Measurements from ENCODE around the gene MFSD11.

The MFSD11 gene

DNA sequence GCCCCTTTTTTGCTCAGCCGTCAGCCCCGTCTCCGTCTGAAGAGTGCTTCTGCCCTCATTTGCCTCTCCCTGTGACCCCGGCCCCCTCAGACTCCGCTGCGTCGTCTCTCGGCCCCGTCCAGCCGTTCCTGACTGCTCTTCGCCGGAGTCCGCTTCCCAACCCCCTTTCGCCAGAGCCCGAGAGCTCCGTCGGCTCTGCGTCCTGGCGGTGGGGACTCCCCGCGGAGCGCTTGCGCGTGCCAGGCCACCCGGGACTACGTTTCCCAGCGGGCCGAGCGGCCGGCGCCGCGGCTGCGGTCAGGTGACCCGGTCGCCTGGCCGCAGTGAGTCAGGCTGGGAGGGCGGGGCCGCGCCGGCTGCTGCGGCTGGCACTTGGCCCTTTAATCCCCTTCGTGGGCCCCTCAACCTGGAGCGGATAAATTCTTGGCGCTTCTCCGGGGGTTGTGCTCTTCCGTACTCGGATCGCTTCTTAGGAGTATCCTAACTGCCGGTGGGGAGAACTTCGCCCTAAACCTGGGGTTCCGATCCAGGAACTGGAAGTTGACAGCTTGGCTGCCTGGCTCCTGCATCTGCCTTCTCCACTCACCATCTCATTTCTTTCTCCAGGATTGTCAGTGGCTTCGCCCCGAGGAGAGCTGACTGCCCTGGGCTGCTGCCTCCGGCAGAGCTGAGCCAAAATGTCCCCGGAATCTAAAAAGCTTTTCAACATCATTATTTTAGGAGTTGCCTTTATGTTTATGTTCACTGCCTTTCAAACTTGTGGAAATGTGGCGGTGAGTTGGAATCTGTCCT, at the start of gene MFSD11:
TSS of gene MFSD11 (plus strand) at position 444 of the 792 bp plus-strand sequence. CDS start at position 678, 234 bp downstream.
- TF ChIP-seq, protein P1, sequence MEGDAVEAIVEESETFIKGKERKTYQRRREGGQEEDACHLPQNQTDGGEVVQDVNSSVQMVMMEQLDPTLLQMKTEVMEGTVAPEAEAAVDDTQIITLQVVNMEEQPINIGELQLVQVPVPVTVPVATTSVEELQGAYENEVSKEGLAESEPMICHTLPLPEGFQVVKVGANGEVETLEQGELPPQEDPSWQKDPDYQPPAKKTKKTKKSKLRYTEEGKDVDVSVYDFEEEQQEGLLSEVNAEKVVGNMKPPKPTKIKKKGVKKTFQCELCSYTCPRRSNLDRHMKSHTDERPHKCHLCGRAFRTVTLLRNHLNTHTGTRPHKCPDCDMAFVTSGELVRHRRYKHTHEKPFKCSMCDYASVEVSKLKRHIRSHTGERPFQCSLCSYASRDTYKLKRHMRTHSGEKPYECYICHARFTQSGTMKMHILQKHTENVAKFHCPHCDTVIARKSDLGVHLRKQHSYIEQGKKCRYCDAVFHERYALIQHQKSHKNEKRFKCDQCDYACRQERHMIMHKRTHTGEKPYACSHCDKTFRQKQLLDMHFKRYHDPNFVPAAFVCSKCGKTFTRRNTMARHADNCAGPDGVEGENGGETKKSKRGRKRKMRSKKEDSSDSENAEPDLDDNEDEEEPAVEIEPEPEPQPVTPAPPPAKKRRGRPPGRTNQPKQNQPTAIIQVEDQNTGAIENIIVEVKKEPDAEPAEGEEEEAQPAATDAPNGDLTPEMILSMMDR (IDR thresholded peaks at IDR 0.05; ENCODE audit: extremely low read depth, insufficient read depth, missing control alignments) = no peak
- in situ Hi-C loops (cut with MboI; ENCODE audit: low pct_unique_long_range_greater_than_20kb, low sequenced_read_pairs, unreplicated experiment) = no loop called here
- DNase-seq (ENCODE audit: low spot score) = peak; percentile 96

DNA sequence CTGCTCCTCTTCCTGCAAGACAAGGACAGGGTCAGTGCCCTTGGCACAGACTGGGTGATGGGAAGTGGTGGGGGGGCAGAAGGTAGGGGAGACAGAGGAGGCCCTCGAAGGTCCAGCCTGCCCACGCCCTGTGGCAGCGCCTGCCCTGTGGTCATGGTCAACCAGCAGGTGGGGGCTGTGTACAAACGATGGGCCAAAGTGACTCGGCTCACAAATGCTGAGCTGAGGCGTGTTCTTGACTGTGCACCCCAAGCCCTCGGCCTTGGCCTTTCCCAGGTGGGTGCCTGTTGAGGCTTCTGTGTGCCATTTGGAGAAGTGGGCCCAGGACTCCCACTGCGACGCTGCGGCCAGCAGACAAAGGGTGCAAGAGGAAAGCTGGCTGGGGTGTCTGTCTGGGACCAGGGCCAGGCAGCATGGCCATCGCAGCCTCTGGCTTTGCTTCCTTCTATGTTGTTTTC, 49.7 kb upstream of the MFSD11 start:
- TF ChIP-seq, protein P1 (IDR thresholded peaks at IDR 0.05; ENCODE audit: extremely low read depth, insufficient read depth, missing control alignments) = no peak
- in situ Hi-C loops (cut with MboI; ENCODE audit: low pct_unique_long_range_greater_than_20kb, low sequenced_read_pairs, unreplicated experiment) = loop anchor here (10.0 kb wide), 1 partner anchor 163 kb away; no protein-coding TSS in a partner anchor
- DNase-seq (ENCODE audit: low spot score) = no peak

DNA sequence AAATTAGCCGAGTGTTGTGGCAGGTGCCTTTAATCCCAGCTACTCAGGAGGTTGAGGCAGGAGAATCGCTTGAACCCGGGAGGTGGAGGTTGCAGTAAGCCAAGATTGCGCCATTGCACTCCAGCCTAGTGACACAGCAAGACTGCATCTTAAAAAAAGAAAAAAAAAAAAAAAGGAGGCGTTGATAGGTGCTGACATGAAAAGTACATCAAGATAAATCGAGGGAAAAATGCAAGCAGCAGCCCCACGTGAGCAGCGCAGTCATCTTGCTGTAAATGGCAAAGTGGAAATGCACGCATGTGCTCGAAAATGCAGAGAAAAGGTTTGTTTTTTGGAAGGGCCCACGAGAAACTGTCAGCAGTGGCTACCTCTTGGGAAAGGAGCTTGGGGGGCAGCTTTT, 48.1 kb upstream of the MFSD11 start:
- DNase-seq (ENCODE audit: low spot score) = no peak
- in situ Hi-C loops (cut with MboI; ENCODE audit: low pct_unique_long_range_greater_than_20kb, low sequenced_read_pairs, unreplicated experiment) = loop anchor here (10.0 kb wide), 1 partner anchor 165 kb away; no protein-coding TSS in a partner anchor
- TF ChIP-seq, protein P1 (IDR thresholded peaks at IDR 0.05; ENCODE audit: extremely low read depth, insufficient read depth, missing control alignments) = no peak

DNA sequence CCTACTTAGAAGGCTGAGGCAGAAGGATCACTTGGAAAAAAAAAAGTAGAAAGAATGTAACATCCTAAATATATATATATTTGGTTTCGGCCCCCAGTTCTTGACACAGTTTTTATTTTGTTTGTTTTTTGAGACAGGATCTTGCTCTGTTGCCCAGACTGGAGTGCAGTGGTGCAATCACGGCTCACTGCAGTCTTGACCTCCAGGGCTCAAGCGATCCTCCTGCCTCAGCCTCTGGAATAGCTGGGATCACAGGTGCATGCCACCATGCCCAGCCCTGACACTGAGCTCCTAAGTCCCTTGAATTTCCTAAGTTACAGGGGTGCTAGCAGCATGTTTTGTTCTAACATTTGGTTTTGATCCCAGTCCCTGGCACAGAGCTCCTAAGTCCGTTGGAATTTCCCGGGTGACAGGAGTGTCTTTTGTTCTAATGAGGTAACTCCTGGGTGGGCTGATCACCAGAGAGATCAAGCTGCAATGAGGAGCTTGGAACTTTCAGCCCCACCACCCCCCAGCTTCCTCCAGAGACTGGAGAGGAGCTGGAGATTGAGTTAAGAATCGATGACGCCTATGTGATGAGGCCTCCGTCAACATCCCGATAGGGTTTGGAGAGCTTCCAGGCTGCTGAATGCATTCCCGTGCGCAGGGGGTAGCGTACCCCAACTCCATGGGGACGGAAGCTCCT, 47.2 kb upstream of the MFSD11 start:
- TF ChIP-seq, protein P1 (IDR thresholded peaks at IDR 0.05; ENCODE audit: extremely low read depth, insufficient read depth, missing control alignments) = no peak
- in situ Hi-C loops (cut with MboI; ENCODE audit: low pct_unique_long_range_greater_than_20kb, low sequenced_read_pairs, unreplicated experiment) = no loop called here
- no peak for DNase-seq (ENCODE audit: low spot score)

DNA sequence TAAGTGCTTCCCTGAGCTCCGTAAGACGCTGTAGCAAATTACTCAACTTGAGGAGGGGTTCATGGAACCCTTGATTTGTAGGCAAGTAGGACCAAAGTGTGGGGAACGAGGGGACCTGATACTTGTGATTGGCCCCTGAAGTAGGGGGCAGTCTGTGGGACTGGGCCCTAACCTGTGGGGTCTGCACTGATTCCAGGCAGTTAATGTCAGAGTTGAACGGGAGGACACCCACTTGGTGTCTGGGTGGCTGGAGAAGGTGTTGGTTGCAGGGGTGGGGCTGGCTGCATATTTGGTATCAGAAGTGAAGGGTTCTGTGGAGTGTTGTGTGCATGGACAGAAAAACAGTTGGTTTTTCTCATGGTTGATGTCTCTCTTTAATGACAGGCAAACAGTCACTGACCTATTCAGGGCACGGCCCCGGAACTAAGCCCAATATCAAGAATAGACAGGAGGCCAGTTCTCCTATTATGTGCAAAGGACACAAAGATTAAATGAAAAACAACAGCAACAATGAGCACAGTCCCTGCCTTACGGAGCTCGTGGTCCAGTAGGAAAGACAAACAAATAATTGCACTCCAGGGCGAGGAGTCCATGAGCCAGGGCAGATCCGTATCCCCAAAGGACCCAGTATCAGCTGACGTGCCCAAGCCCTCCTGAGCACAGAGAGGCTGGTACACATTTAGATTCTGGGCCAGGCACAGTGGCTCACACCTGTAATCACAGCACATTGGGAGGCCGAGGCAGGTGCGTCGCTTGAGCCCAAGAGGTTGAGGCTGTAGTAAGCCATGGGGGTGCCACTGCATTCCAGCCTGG, 46.3 kb upstream of the MFSD11 start:
- no peak for DNase-seq (ENCODE audit: low spot score)
- TF ChIP-seq, protein P1 (IDR thresholded peaks at IDR 0.05; ENCODE audit: extremely low read depth, insufficient read depth, missing control alignments) = no peak
- in situ Hi-C loops (cut with MboI; ENCODE audit: low pct_unique_long_range_greater_than_20kb, low sequenced_read_pairs, unreplicated experiment) = no loop called here
